H9 (cell line): ENCODE data around the gene MAPK8IP3. TPM values are rescaled to one million over a fixed set of nuclear protein-coding genes. Genes with fewer than 3 reads are reported as not detected.

Experiments used
- DNase-seq: peaks from one replicate; pipeline ENCODE4 v3.0.0-alpha.2; 2017
- H2AFZ ChIP-seq: one replicate; pipeline ENCODE4 v1.6.1; 2013; ENCODE audit warnings: mild to moderate bottlenecking, low read length, control low read depth, moderate library complexity
- H2AK5ac ChIP-seq: 2 replicates; pipeline ENCODE4 v1.6.1; 2013; ENCODE audit warnings: low read length, control low read depth, mixed read lengths; ENCODE audit not compliant: insufficient read length
- H2BK120ac ChIP-seq: one replicate; pipeline ENCODE4 v1.6.1; 2013; ENCODE audit warnings: low read depth, mild to moderate bottlenecking, low read length, control low read depth, inconsistent platforms; ENCODE audit not compliant: poor library complexity, severe bottlenecking
- H2BK12ac ChIP-seq: 2 replicates; pipeline ENCODE4 v1.6.1; 2013; ENCODE audit warnings: low read length, control low read depth, mixed read lengths, low read depth; ENCODE audit not compliant: insufficient read length
- H2BK15ac ChIP-seq: 2 replicates; pipeline ENCODE4 v1.6.1; 2013; ENCODE audit warnings: low read depth, low read length, control low read depth
- H2BK20ac ChIP-seq: one replicate; pipeline ENCODE4 v1.6.1; 2013; ENCODE audit warnings: low read depth, mild to moderate bottlenecking, low read length, control low read depth, inconsistent platforms; ENCODE audit not compliant: poor library complexity, severe bottlenecking
- H2BK5ac ChIP-seq: 2 replicates; pipeline ENCODE4 v1.6.1; 2013; ENCODE audit warnings: low read length, control low read depth, mixed read lengths; ENCODE audit not compliant: insufficient read length
- H3K14ac ChIP-seq: 2 replicates; pipeline ENCODE4 v1.6.1; 2013; ENCODE audit warnings: low read length, control low read depth; ENCODE audit not compliant: insufficient read depth
- H3K18ac ChIP-seq: 2 replicates; pipeline ENCODE4 v1.6.1; 2013; ENCODE audit warnings: low read depth, mild to moderate bottlenecking, mixed read lengths, low read length, control low read depth; ENCODE audit not compliant: insufficient read length
- H3K23ac ChIP-seq: 2 replicates; pipeline ENCODE4 v1.6.1; 2013; ENCODE audit warnings: low read length, control low read depth, mixed read lengths, low read depth; ENCODE audit not compliant: insufficient read length
- H3K23me2 ChIP-seq: 2 replicates; pipeline ENCODE4 v1.6.1; 2013; ENCODE audit warnings: low read depth, mild to moderate bottlenecking, mixed read lengths, low read length, control low read depth; ENCODE audit not compliant: insufficient read length, poor library complexity, severe bottlenecking
- H3K27ac ChIP-seq: 2 replicates; pipeline ENCODE4 v1.5.1; 2013; ENCODE audit warnings: low read length, control low read depth, mixed read lengths, low read depth; ENCODE audit not compliant: insufficient read length
- H3K27me3 ChIP-seq: 2 replicates; pipeline ENCODE4 v1.6.1; 2013; ENCODE audit warnings: low read length, control low read depth, inconsistent platforms; ENCODE audit not compliant: insufficient read depth
- H3K4ac ChIP-seq: 2 replicates; pipeline ENCODE4 v1.6.1; 2013; ENCODE audit warnings: low read depth, mild to moderate bottlenecking, control low read depth, inconsistent platforms, low read length, moderate library complexity
- H3K4me1 ChIP-seq: 2 replicates; pipeline ENCODE4 v1.6.1; 2013; ENCODE audit warnings: low read length, control low read depth, inconsistent platforms; ENCODE audit not compliant: insufficient read depth
- H3K4me2 ChIP-seq: 2 replicates; pipeline ENCODE4 v1.6.1; 2013; ENCODE audit warnings: low read length, control low read depth, mixed read lengths; ENCODE audit not compliant: insufficient read length, insufficient read depth
- H3K56ac ChIP-seq: 2 replicates; pipeline ENCODE4 v1.6.1; 2013; ENCODE audit warnings: low read depth, mild to moderate bottlenecking, mixed read lengths, low read length, control low read depth; ENCODE audit not compliant: insufficient read length
- H3K79me1 ChIP-seq: 2 replicates; pipeline ENCODE4 v1.6.1; 2013; ENCODE audit warnings: low read depth, mild to moderate bottlenecking, moderate library complexity, low read length, control low read depth, inconsistent platforms; ENCODE audit not compliant: insufficient read depth, poor library complexity, severe bottlenecking
- H3K79me2 ChIP-seq: 2 replicates; pipeline ENCODE4 v1.6.1; 2013; ENCODE audit warnings: low read length, control low read depth, inconsistent platforms; ENCODE audit not compliant: insufficient read depth
- H3K9ac ChIP-seq: 2 replicates; pipeline ENCODE4 v1.6.1; 2013; ENCODE audit warnings: low read length, control low read depth, mixed read lengths; ENCODE audit not compliant: insufficient read length; ENCODE audit errors: extremely low read depth
- H3K9me3 ChIP-seq: one replicate; pipeline ENCODE4 v1.6.1; 2013; ENCODE audit warnings: low read depth, low read length, inconsistent platforms; ENCODE audit not compliant: control insufficient read depth
- H3T11ph ChIP-seq: one replicate; pipeline ENCODE4 v1.6.1; 2013; ENCODE audit warnings: mild to moderate bottlenecking, low read length, control low read depth, inconsistent platforms
- H4K20me1 ChIP-seq: one replicate; pipeline ENCODE4 v1.6.1; 2013; ENCODE audit not compliant: control insufficient read depth, insufficient read length, insufficient read depth
- H4K5ac ChIP-seq: 2 replicates; pipeline ENCODE4 v1.6.1; 2013; ENCODE audit warnings: low read depth, mild to moderate bottlenecking, mixed read lengths, low read length, control low read depth; ENCODE audit not compliant: insufficient read length
- H4K8ac ChIP-seq: replicated peaks from 2 replicates; pipeline ENCODE4 v1.6.1; 2013; ENCODE audit warnings: low read length, control low read depth, mixed read lengths, low read depth; ENCODE audit not compliant: insufficient read length
- H4K91ac ChIP-seq: 2 replicates; pipeline ENCODE4 v1.6.1; 2013; ENCODE audit warnings: low read depth, mild to moderate bottlenecking, moderate library complexity, mixed read lengths, low read length, control low read depth; ENCODE audit not compliant: insufficient read length
- H3K27ac Mint-ChIP-seq, 3 experiments: 2 replicates in 2 of 3; 3 replicates in 1 of 3; pipeline ENCODE4 v1.8.0; 2020 to 2021; ENCODE audit warnings: mixed read lengths in 3 of 3, mild to moderate bottlenecking in 1 of 3, moderate library complexity in 1 of 3
- H3K27me3 Mint-ChIP-seq: 2 replicates; pipeline ENCODE4 v1.8.0; 2021; ENCODE audit warnings: low read depth, mild to moderate bottlenecking, moderate library complexity, mixed read lengths
- H3K36me3 Mint-ChIP-seq, 3 experiments: 2 replicates in 2 of 3; 3 replicates in 1 of 3; pipeline ENCODE4 v1.8.0; 2020 to 2021; ENCODE audit warnings: low read depth in 3 of 3, mixed read lengths in 3 of 3; ENCODE audit not compliant: insufficient read depth in 1 of 3
- H3K4me1 Mint-ChIP-seq, 2 experiments: 2 replicates each; pipeline ENCODE4 v1.8.0; 2020; ENCODE audit warnings: mixed read lengths in 2 of 2
- H3K4me3 Mint-ChIP-seq, 2 experiments: 2 replicates in 1 of 2; 3 replicates in 1 of 2; pipeline ENCODE4 v1.8.0; 2020 to 2021; ENCODE audit warnings: mild to moderate bottlenecking in 2 of 2, mixed read lengths in 2 of 2, moderate library complexity in 1 of 2
- H3K9me3 Mint-ChIP-seq, 2 experiments: 2 replicates in 1 of 2; 3 replicates in 1 of 2; pipeline ENCODE4 v1.8.0; 2020; ENCODE audit warnings: mild to moderate bottlenecking in 2 of 2, mixed read lengths in 2 of 2, moderate library complexity in 1 of 2
- WGBS: extraction: QIAGEN DNeasy Blood & Tissue Kit; methylation state at CpG from one replicate; pipeline ENCODE4 v1.1.7; 2013; ENCODE audit warnings: missing lambda C conversion rate, low lambda C conversion rate, mixed read lengths; ENCODE audit not compliant: insufficient read length; ENCODE audit errors: extremely low coverage; 5-methylcytosine and 5-hydroxymethylcytosine counted together
- total RNA-seq: library from RNA; stranded (reverse); gene quantifications from 2 replicates; pipeline ENCODE4 v1.2.1, GENCODE V29; 2021
- TF ChIP-seq, protein P1 (sequence below): fragments of 200-600 bp; sonication (generic); conservative IDR thresholded peaks from 3 replicates; pipeline ENCODE4 v1.8.0; 2021; ENCODE audit warnings: antibody characterized with exemption, mild to moderate bottlenecking

Gene MAPK8IP3
- total RNA-seq, 1 experiment from 2014 or later = 51.3 TPM

DNA sequence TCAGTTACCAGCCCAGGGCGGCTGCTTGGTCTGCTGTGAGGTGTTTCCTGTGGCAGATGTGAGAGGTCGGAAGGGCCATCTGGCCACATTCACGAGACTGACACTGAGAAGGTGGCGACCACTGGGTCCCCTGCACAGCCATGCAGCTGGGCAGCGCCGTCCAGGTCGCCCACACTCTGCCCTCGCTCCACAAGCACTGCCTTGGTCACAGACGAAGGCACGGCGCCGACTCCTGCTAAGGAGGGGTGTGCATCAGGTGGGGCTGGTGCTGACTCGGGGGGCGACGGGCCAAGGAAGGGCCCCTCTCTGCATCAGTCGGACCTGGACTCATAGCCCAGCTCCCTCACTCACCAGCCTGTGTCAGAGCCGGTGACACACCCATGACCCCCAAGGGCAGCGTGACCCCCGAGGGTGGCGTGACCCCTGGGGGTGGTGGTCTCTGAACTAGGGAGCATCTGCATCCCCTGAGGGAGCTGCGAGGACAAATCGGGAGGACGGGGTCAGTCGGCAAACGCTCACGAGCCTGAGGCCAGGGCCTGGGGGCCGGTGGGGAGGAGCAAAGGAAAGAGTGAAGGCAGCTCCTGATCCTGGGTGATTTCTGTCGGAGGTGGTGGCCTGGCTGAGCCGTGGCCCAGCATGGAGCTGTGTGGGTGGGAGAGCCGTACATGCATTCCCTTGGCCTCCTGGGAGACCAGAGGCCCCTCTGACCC, 34.9 kb downstream of the MAPK8IP3 start:
- Mint-ChIP-seq H3K36me3 (peaks cover 0 to 3% (median 0%) of the 10 kb centered on the region in 3 experiments; a peak in 3 of 7 replicates), H3K9me3 (no peaks in the 10 kb centered on the region), H3K27ac (no peak overlapping the region), H3K4me3 (no peak overlapping the region), H3K27me3 (no peaks in the 10 kb centered on the region; the same call in 1 of the 2 replicates), H3K4me1 (no peaks in the 10 kb centered on the region)
- Histone ChIP-seq H3K79me2 (no peaks in the 10 kb centered on the region), H3K79me1 (no peaks in the 10 kb centered on the region), H3K23me2 (no peaks in the 10 kb centered on the region), H2BK120ac (no peak overlapping the region), H3K56ac (no peak overlapping the region), H3K4me1 (no peaks in the 10 kb centered on the region), H2BK15ac (no peak overlapping the region), H2BK20ac (no peak overlapping the region), H3K27me3 (no peaks in the 10 kb centered on the region), H3K4ac (no peak overlapping the region), H3K14ac (no peak overlapping the region; the same call in 1 of the 2 replicates), H4K5ac (no peak overlapping the region), H2BK5ac (no peak overlapping the region), H2AFZ (no peak overlapping the region), H4K91ac (no peak overlapping the region), H3K9me3 (peaks cover 15% of the 10 kb centered on the region), H4K20me1 (peaks cover 3% of the 10 kb centered on the region), H2BK12ac (no peak overlapping the region), H2AK5ac (no peak overlapping the region), H3K23ac (no peak overlapping the region), H3K18ac (no peak overlapping the region), H4K8ac (no peak overlapping the region), H3T11ph (no peak overlapping the region), H3K27ac (no peak overlapping the region), H3K4me2 (no peak overlapping the region), H3K9ac (no peak overlapping the region)
- TF ChIP-seq, protein P1, sequence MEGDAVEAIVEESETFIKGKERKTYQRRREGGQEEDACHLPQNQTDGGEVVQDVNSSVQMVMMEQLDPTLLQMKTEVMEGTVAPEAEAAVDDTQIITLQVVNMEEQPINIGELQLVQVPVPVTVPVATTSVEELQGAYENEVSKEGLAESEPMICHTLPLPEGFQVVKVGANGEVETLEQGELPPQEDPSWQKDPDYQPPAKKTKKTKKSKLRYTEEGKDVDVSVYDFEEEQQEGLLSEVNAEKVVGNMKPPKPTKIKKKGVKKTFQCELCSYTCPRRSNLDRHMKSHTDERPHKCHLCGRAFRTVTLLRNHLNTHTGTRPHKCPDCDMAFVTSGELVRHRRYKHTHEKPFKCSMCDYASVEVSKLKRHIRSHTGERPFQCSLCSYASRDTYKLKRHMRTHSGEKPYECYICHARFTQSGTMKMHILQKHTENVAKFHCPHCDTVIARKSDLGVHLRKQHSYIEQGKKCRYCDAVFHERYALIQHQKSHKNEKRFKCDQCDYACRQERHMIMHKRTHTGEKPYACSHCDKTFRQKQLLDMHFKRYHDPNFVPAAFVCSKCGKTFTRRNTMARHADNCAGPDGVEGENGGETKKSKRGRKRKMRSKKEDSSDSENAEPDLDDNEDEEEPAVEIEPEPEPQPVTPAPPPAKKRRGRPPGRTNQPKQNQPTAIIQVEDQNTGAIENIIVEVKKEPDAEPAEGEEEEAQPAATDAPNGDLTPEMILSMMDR = no peak
- WGBS = no CpG with 5 or more reads among the region's 30 CpGs
- no peak for DNase-seq
